Measurements from ENCODE around the gene SLC8A3. TPM values are rescaled to one million over a fixed set of nuclear protein-coding genes. Genes with fewer than 3 reads are reported as not detected.

Gene SLC8A3
- total RNA-seq, 4 donors from 2014 or later, result 0.34 to 1.6 (median 0.73) TPM

DNA sequence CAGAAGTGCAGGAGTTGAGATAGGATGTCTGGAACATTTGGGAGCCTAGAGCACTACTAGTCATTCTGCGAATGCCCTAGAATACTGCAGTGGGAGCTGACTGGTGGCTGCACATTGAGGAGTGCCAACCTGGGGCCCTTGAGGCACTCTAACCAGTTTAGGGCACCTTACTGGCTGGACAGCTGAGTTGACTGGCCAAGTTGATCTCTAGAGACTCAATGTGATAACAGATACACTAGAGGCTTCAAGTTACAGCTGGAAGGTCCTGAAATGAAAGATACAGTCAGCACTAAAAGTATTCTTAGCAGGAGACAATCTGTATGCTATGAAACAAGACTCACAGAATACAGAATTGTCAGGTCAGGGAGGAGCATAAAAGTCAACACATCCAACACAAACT is 8.0 kb downstream of the SLC8A3 start:
- WGBS, 2 donors, result 93 to 100% methylated on average over 1 of the region's 1 CpG
- intact Hi-C loops (cut with DNase I; ENCODE audit: low total_unique reads), result no loop called here
- no peak for DNase-seq (ENCODE audit: low spot score in 2 of 2)
- no peak overlapping the region for H3K4me3 ChIP-seq (ENCODE audit: low read depth, poor library complexity, severe bottlenecking)
- TF ChIP-seq, protein P1, sequence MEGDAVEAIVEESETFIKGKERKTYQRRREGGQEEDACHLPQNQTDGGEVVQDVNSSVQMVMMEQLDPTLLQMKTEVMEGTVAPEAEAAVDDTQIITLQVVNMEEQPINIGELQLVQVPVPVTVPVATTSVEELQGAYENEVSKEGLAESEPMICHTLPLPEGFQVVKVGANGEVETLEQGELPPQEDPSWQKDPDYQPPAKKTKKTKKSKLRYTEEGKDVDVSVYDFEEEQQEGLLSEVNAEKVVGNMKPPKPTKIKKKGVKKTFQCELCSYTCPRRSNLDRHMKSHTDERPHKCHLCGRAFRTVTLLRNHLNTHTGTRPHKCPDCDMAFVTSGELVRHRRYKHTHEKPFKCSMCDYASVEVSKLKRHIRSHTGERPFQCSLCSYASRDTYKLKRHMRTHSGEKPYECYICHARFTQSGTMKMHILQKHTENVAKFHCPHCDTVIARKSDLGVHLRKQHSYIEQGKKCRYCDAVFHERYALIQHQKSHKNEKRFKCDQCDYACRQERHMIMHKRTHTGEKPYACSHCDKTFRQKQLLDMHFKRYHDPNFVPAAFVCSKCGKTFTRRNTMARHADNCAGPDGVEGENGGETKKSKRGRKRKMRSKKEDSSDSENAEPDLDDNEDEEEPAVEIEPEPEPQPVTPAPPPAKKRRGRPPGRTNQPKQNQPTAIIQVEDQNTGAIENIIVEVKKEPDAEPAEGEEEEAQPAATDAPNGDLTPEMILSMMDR (IDR thresholded peaks at IDR 0.05), result no peak
- no peak for TF ChIP-seq POLR2A (IDR thresholded peaks at IDR 0.05)

DNA sequence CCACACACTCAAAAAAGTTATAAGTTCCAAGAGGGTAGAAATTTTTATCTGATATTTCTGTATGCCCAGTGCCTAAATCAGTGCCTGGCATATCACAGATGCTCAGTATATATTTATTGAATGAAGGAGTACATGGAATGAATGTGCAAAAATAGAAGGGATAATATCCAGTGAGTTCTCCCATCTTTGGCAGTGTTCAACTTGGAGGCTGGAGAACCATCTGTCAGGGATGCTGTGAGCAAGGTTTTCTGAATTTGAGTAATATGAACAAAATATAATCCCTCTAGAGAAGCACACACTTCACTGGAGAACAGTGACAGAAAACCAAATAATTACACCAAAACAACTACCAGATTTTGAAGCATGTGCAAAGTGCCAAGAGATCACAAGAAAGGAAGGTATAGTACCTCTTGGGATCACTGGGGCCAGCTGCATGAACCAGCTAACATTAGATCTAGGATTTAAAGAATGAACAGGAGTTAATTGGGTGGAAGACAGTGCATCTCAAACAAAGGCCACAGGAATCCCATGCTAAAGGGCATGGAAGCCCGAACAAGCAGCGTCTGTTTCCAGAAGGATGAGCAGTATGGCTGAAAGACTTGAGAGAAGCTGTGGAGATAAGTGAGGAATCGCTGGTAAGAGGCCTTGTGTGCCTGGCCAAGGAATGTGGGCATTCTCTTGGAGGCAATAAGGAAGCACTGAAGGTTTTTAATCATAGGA is 11.5 kb downstream of the SLC8A3 start:
- WGBS, 2 donors, result 59 to 73% methylated on average over 3 of the region's 3 CpGs
- no peak for DNase-seq (ENCODE audit: low spot score in 2 of 2)
- intact Hi-C loops (cut with DNase I; ENCODE audit: low total_unique reads), result no loop called here
- TF ChIP-seq, protein P1 (IDR thresholded peaks at IDR 0.05), result no peak
- no peak for TF ChIP-seq POLR2A (IDR thresholded peaks at IDR 0.05)
- H3K4me3 ChIP-seq (ENCODE audit: low read depth, poor library complexity, severe bottlenecking), result no peak overlapping the region

DNA sequence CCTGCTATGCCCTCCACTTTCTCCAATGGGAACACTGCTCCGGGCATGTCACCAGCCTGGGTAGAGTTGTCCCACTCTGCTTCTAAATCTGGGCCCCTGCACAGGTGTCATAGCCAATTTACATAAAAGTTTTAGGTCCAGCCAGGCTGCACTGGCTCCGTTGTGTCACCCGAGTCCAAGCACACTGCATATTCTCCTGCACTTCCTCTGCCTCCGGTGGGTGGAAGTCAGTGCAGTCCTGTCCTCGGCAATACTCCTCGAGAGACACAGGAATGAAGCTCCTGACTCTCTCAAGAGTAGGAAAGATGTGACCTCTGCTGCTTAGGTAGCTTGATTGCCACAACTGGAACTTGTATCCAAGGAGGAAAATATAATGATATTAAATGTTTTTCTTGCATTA is 15.2 kb downstream of the SLC8A3 start:
- no peak overlapping the region for H3K4me3 ChIP-seq (ENCODE audit: low read depth, poor library complexity, severe bottlenecking)
- intact Hi-C loops (cut with DNase I; ENCODE audit: low total_unique reads), result no loop called here
- no peak for DNase-seq (ENCODE audit: low spot score in 2 of 2)
- 81 to 87% methylated on average over 6 of the region's 6 CpGs for WGBS, 2 donors
- TF ChIP-seq, protein P1 (IDR thresholded peaks at IDR 0.05), result no peak
- TF ChIP-seq POLR2A (IDR thresholded peaks at IDR 0.05), result no peak

DNA sequence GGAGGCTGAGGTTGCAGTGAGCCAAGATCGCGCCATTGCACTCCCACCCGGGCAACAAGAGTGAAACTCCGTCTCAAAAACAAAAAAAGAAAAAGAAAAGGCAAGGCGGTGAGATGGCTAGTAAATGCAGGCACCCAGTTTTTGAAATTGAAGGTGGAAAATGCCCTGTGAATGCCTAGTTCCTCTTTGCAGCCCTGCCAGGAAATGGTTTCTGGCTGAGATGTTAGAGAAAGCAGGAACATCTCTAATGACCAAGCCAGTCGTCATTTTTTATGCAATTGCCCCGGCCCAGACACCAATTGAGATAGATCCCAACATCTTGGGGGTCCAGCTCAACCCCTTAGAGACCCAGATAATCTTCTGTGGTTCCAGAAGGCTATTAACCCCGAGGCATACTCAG is 17.0 kb downstream of the SLC8A3 start:
- intact Hi-C loops (cut with DNase I; ENCODE audit: low total_unique reads), result no loop called here
- 68 to 72% methylated on average over 8 of the region's 8 CpGs for WGBS, 2 donors
- TF ChIP-seq, protein P1 (IDR thresholded peaks at IDR 0.05), result no peak
- TF ChIP-seq POLR2A (IDR thresholded peaks at IDR 0.05), result no peak
- H3K4me3 ChIP-seq (ENCODE audit: low read depth, poor library complexity, severe bottlenecking), result no peak overlapping the region
- no peak for DNase-seq (ENCODE audit: low spot score in 2 of 2)

DNA sequence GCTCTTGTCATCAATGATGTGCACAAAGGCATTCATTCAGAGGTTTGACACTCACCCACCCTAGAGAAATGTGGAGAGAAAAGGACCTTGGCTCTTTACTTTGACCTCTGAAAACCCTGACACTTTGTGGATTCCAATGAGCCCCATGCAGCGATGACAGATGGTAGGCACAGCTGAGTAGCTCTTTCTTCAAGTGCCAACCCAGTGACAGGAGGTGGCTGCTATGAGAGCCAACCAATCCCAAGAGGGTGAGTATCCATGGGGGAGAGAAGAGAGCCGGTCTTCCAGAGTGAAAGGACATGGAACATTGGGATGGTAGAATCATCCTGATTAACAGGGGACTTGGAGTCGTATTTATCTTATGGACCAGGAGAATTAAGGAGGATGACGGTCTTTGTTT is 17.8 kb downstream of the SLC8A3 start:
- TF ChIP-seq, protein P1 (IDR thresholded peaks at IDR 0.05), result no peak
- WGBS, 2 donors, result 92 to 94% methylated on average over 4 of the region's 4 CpGs

DNA sequence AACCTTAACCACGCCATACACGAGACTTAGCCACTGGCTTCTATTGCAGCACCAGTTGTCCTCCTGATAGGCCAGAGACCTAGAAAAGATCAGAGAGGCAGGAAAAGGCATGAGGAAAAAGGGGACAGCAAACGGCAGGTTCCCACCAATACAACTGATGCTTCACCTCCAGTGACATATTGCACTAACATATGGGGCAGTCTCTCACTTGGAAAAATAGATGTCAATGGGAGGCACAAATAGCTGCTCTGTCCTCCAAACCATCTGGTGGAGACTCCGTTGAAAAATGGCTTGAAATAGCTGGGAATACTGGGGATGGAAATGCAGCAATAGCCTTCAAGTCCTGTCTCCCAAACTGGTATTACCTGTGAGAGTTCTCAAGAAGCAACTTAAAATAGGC is 20.3 kb downstream of the SLC8A3 start:
- TF ChIP-seq, protein P1 (IDR thresholded peaks at IDR 0.05), result no peak
- TF ChIP-seq POLR2A (IDR thresholded peaks at IDR 0.05), result no peak

More for the DNA sequence above, 17.8 kb downstream of the SLC8A3 start:
- DNase-seq (ENCODE audit: low spot score in 2 of 2), result no peak
- intact Hi-C loops (cut with DNase I; ENCODE audit: low total_unique reads), result no loop called here
- no peak overlapping the region for H3K4me3 ChIP-seq (ENCODE audit: low read depth, poor library complexity, severe bottlenecking)

More for the DNA sequence above, 20.3 kb downstream of the SLC8A3 start:
- no peak overlapping the region for H3K4me3 ChIP-seq (ENCODE audit: low read depth, poor library complexity, severe bottlenecking)
- WGBS, 2 donors, result 85 to 88% methylated on average over 4 of the region's 4 CpGs
- intact Hi-C loops (cut with DNase I; ENCODE audit: low total_unique reads), result no loop called here
- no peak for DNase-seq (ENCODE audit: low spot score in 2 of 2)
